Measurements from ENCODE around the gene SNTG2. TPM values are rescaled to one million over a fixed set of nuclear protein-coding genes. Genes with fewer than 3 reads are reported as not detected.

Gene SNTG2
- total and polyA plus RNA-seq, 2 donors (not counting 3 experiments of a cell fraction or from before 2014, with no cell fraction given): not detected

DNA sequence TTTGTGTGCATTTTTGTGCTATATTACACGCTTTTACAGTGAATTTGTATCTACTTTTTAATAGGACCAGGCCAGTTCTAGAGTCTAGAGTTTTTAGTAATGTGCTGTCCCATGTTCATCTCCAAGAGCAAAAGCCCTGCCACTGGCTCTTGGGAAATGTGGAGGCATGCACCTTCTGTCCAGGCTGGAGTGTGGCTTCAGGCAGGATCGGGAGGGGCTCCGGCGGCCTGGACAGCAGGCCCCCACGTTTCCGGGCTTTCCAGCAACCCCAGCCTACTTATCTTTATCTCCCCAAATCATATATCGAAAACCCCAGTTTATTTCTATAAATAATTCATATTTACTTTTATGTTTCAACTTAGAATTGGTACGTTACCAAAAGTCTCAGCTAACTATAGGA is 78.2 kb downstream of the SNTG2 start:
- Histone ChIP-seq H3K79me2 (ENCODE audit: control insufficient read depth, insufficient read depth, low read length) (no peaks in the 10 kb centered on the region), H3K4me3 (replicated peaks in 1 of 3; ENCODE audit: insufficient read depth in 1 of 3, low read depth in 1 of 3, low read length in 3 of 3) (no peak overlapping the region), H2AFZ (ENCODE audit: low read depth, low read length) (no peak overlapping the region), H3K36me3 (ENCODE audit: control insufficient read depth in 2 of 2, extremely low read depth in 1 of 2, insufficient read depth in 2 of 2, low read length in 2 of 2) (no peaks in the 10 kb centered on the region), H3K9me3 (replicated peaks; ENCODE audit: control insufficient read depth, insufficient read depth, low read length) (peaks cover 8% of the 10 kb centered on the region), H3K27ac (ENCODE audit: insufficient read depth, low read depth, low read length) (no peak overlapping the region), H3K27me3 (ENCODE audit: control insufficient read depth in 2 of 2, insufficient read depth in 2 of 2, low read length in 2 of 2) (no peaks in the 10 kb centered on the region), H3K4me2 (ENCODE audit: insufficient read depth, low read length) (no peak overlapping the region), H4K20me1 (replicated peaks; ENCODE audit: control insufficient read depth, extremely low read depth, insufficient read depth, low read length) (no peaks in the 10 kb centered on the region), H3K9me1 (replicated peaks; ENCODE audit: control insufficient read depth, extremely low read depth, insufficient read depth, low read length) (no peaks in the 10 kb centered on the region), H3K9ac (replicated peaks; ENCODE audit: extremely low read depth, insufficient read depth, low read length) (no peak overlapping the region), H3K4me1 (ENCODE audit: control insufficient read depth, extremely low read depth, insufficient read depth, low read length) (no peaks in the 10 kb centered on the region)
- BruUV-seq (replicated peaks): no TSS peak
- no peak for DNase-seq (ENCODE audit: low read depth, low spot score)
- TF ChIP-seq POLR2A (IDR thresholded peaks at IDR 0.05; ENCODE audit: low read depth, low read length) (no peak), EZH2 (IDR thresholded peaks at IDR 0.05; ENCODE audit: borderline replicate concordance, low read depth, low read length, severe bottlenecking) (no peak), POLR2AphosphoS5 (IDR thresholded peaks at IDR 0.05; ENCODE audit: insufficient read depth, low read depth, low read length) (no peak), GATA2 (IDR thresholded peaks at IDR 0.05; ENCODE audit: insufficient read depth, insufficient read length, low read depth, low read length) (no peak), FOS (IDR thresholded peaks at IDR 0.05; ENCODE audit: borderline replicate concordance, insufficient read depth, low read length) (no peak), JUN (IDR thresholded peaks at IDR 0.05; ENCODE audit: borderline replicate concordance, insufficient read depth, insufficient read length, low read depth) (no peak), MYC (IDR thresholded peaks at IDR 0.05; ENCODE audit: low read depth, low read length) (no peak)
- TF ChIP-seq, protein P1, sequence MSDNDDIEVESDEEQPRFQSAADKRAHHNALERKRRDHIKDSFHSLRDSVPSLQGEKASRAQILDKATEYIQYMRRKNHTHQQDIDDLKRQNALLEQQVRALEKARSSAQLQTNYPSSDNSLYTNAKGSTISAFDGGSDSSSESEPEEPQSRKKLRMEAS (IDR thresholded peaks at IDR 0.05; ENCODE audit: insufficient read depth, insufficient read length): no peak
- TF ChIP-seq, protein P2, sequence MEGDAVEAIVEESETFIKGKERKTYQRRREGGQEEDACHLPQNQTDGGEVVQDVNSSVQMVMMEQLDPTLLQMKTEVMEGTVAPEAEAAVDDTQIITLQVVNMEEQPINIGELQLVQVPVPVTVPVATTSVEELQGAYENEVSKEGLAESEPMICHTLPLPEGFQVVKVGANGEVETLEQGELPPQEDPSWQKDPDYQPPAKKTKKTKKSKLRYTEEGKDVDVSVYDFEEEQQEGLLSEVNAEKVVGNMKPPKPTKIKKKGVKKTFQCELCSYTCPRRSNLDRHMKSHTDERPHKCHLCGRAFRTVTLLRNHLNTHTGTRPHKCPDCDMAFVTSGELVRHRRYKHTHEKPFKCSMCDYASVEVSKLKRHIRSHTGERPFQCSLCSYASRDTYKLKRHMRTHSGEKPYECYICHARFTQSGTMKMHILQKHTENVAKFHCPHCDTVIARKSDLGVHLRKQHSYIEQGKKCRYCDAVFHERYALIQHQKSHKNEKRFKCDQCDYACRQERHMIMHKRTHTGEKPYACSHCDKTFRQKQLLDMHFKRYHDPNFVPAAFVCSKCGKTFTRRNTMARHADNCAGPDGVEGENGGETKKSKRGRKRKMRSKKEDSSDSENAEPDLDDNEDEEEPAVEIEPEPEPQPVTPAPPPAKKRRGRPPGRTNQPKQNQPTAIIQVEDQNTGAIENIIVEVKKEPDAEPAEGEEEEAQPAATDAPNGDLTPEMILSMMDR (IDR thresholded peaks at IDR 0.05; ENCODE audit: extremely low read depth in 1 of 2, insufficient read depth in 1 of 2, low read depth in 1 of 2, low read length in 2 of 2): no peak
- ChIA-PET POLR2A (no interaction called here), CTCF (no interaction called here)
- dilution Hi-C loops (cut with MboI; ENCODE audit: extremely low pct_ligation_motif_present, low sequenced_read_pairs): no loop called here
- intact Hi-C loops (cut with micrococcal nuclease): no loop called here
- FAIRE-seq: no peak
